Activated naive CD4-positive, alpha-beta T cell (primary cell): ENCODE data around the gene NRXN3.

ENCODE experiments used
- DNase-seq, 4 experiments: peaks; one replicate each; lab custom pipeline; 2025; lab: John Stamatoyannopoulos, UW

The NRXN3 gene

GRCh38 chr14:79418649-79419415 is 1248.7 kb downstream of the NRXN3 start:
- DNase-seq = no peak

GRCh38 chr14:79419571-79420327 is 1249.6 kb downstream of the NRXN3 start:
- DNase-seq = no peak

- no peak for DNase-seq
Measured at GRCh38 chr14:79420725-79421124, 1250.6 kb downstream of the NRXN3 start.

- DNase-seq = no peak
Measured at GRCh38 chr14:79421811-79422210, 1251.6 kb downstream of the NRXN3 start.

GRCh38 chr14:79424462-79424861 is 1254.3 kb downstream of the NRXN3 start:
- no peak for DNase-seq

- no peak for DNase-seq
Measured at GRCh38 chr14:79426103-79426755, 1256.1 kb downstream of the NRXN3 start.

- no peak for DNase-seq
Measured at GRCh38 chr14:79432640-79433039, 1262.5 kb downstream of the NRXN3 start.

- DNase-seq = no peak
Measured at GRCh38 chr14:79436335-79436734, 1266.2 kb downstream of the NRXN3 start.

- no peak for DNase-seq
Measured at GRCh38 chr14:79437951-79438350, 1267.8 kb downstream of the NRXN3 start.

GRCh38 chr14:79438696-79439342 is 1268.6 kb downstream of the NRXN3 start:
- no peak for DNase-seq

GRCh38 chr14:79442786-79443185 is 1272.6 kb downstream of the NRXN3 start:
- DNase-seq = no peak

GRCh38 chr14:79443602-79444001 is 1273.4 kb downstream of the NRXN3 start:
- no peak for DNase-seq

- DNase-seq = no peak
Measured at GRCh38 chr14:79448960-79449359, 1278.8 kb downstream of the NRXN3 start.

GRCh38 chr14:79451601-79452000 is 1281.4 kb downstream of the NRXN3 start:
- DNase-seq = no peak

- DNase-seq = no peak
Measured at GRCh38 chr14:79453276-79453675, 1283.1 kb downstream of the NRXN3 start.

- no peak for DNase-seq
Measured at GRCh38 chr14:79464468-79464867, 1294.3 kb downstream of the NRXN3 start.

- DNase-seq = no peak
Measured at GRCh38 chr14:79465651-79466050, 1295.5 kb downstream of the NRXN3 start.

- DNase-seq = no peak
Measured at GRCh38 chr14:79466938-79467527, 1296.9 kb downstream of the NRXN3 start.

GRCh38 chr14:79467835-79468234 is 1297.7 kb downstream of the NRXN3 start:
- no peak for DNase-seq

GRCh38 chr14:79468486-79468885 is 1298.3 kb downstream of the NRXN3 start:
- no peak for DNase-seq

GRCh38 chr14:79473651-79474050 is 1303.5 kb downstream of the NRXN3 start:
- DNase-seq = no peak
